ENCODE results near the gene SNX24.

DNA sequence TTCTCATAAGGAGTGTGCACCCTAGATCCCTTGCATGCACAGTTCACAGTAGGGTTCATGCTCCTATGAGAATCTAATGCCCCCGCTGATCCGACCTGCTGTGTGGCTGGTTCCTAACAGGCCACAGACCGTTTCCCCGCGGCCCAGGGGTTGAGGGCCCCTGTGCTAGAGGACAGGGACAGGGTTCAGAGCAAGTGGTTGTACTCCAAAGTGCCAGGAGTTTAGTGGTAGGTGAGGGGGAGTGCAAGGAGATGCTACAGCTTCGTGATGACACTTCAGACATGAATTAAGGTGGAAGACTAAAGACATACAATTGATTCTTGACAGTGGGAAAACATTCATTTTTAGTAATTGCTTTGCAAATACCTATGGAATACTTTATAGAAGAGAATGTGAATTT lies 40.5 kb downstream of the SNX24 start:
- TF ChIP-seq, protein P1, sequence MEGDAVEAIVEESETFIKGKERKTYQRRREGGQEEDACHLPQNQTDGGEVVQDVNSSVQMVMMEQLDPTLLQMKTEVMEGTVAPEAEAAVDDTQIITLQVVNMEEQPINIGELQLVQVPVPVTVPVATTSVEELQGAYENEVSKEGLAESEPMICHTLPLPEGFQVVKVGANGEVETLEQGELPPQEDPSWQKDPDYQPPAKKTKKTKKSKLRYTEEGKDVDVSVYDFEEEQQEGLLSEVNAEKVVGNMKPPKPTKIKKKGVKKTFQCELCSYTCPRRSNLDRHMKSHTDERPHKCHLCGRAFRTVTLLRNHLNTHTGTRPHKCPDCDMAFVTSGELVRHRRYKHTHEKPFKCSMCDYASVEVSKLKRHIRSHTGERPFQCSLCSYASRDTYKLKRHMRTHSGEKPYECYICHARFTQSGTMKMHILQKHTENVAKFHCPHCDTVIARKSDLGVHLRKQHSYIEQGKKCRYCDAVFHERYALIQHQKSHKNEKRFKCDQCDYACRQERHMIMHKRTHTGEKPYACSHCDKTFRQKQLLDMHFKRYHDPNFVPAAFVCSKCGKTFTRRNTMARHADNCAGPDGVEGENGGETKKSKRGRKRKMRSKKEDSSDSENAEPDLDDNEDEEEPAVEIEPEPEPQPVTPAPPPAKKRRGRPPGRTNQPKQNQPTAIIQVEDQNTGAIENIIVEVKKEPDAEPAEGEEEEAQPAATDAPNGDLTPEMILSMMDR (IDR thresholded peaks at IDR 0.05 in 2 of 3, conservative IDR thresholded peaks at IDR 0.05 in 1 of 3; ENCODE audit: control insufficient read depth in 2 of 3, extremely low read depth in 1 of 3, insufficient read depth in 1 of 3, low read depth in 3 of 3, low read length in 3 of 3), result no peak
- TF ChIP-seq, protein P2, sequence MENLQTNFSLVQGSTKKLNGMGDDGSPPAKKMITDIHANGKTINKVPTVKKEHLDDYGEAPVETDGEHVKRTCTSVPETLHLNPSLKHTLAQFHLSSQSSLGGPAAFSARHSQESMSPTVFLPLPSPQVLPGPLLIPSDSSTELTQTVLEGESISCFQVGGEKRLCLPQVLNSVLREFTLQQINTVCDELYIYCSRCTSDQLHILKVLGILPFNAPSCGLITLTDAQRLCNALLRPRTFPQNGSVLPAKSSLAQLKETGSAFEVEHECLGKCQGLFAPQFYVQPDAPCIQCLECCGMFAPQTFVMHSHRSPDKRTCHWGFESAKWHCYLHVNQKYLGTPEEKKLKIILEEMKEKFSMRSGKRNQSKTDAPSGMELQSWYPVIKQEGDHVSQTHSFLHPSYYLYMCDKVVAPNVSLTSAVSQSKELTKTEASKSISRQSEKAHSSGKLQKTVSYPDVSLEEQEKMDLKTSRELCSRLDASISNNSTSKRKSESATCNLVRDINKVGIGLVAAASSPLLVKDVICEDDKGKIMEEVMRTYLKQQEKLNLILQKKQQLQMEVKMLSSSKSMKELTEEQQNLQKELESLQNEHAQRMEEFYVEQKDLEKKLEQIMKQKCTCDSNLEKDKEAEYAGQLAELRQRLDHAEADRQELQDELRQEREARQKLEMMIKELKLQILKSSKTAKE (IDR thresholded peaks at IDR 0.05; ENCODE audit: low read depth, poor library complexity, severe bottlenecking), result no peak
- no peak for TF ChIP-seq MYC (IDR thresholded peaks at IDR 0.05; ENCODE audit: insufficient read depth, insufficient read length, insufficient replicate concordance, low read length, severe bottlenecking)
- TF ChIP-seq, protein P3, sequence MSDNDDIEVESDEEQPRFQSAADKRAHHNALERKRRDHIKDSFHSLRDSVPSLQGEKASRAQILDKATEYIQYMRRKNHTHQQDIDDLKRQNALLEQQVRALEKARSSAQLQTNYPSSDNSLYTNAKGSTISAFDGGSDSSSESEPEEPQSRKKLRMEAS (IDR thresholded peaks at IDR 0.05; ENCODE audit: low read depth, low read length), result no peak
- TF ChIP-seq, protein P4, sequence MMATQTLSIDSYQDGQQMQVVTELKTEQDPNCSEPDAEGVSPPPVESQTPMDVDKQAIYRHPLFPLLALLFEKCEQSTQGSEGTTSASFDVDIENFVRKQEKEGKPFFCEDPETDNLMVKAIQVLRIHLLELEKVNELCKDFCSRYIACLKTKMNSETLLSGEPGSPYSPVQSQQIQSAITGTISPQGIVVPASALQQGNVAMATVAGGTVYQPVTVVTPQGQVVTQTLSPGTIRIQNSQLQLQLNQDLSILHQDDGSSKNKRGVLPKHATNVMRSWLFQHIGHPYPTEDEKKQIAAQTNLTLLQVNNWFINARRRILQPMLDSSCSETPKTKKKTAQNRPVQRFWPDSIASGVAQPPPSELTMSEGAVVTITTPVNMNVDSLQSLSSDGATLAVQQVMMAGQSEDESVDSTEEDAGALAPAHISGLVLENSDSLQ (IDR thresholded peaks at IDR 0.05), result no peak
- no peak for TF ChIP-seq POLR2AphosphoS5 (IDR thresholded peaks at IDR 0.05; ENCODE audit: low read length)
- TF ChIP-seq, protein P5, sequence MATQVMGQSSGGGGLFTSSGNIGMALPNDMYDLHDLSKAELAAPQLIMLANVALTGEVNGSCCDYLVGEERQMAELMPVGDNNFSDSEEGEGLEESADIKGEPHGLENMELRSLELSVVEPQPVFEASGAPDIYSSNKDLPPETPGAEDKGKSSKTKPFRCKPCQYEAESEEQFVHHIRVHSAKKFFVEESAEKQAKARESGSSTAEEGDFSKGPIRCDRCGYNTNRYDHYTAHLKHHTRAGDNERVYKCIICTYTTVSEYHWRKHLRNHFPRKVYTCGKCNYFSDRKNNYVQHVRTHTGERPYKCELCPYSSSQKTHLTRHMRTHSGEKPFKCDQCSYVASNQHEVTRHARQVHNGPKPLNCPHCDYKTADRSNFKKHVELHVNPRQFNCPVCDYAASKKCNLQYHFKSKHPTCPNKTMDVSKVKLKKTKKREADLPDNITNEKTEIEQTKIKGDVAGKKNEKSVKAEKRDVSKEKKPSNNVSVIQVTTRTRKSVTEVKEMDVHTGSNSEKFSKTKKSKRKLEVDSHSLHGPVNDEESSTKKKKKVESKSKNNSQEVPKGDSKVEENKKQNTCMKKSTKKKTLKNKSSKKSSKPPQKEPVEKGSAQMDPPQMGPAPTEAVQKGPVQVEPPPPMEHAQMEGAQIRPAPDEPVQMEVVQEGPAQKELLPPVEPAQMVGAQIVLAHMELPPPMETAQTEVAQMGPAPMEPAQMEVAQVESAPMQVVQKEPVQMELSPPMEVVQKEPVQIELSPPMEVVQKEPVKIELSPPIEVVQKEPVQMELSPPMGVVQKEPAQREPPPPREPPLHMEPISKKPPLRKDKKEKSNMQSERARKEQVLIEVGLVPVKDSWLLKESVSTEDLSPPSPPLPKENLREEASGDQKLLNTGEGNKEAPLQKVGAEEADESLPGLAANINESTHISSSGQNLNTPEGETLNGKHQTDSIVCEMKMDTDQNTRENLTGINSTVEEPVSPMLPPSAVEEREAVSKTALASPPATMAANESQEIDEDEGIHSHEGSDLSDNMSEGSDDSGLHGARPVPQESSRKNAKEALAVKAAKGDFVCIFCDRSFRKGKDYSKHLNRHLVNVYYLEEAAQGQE (IDR thresholded peaks at IDR 0.05; ENCODE audit: low read depth, low read length), result no peak
- no peak for TF ChIP-seq POLR2AphosphoS2 (IDR thresholded peaks at IDR 0.05; ENCODE audit: low read depth, low read length)
- no peak for TF ChIP-seq NFYB (IDR thresholded peaks at IDR 0.05; ENCODE audit: insufficient read depth, low read depth, low read length)
- no peak for TF ChIP-seq PAX5 (IDR thresholded peaks at IDR 0.05; ENCODE audit: borderline replicate concordance, low read depth, low read length)
- no peak for TF ChIP-seq DPF2 (IDR thresholded peaks at IDR 0.05)
- no peak for TF ChIP-seq YBX1 (IDR thresholded peaks at IDR 0.05)
- TF ChIP-seq TAF1 (IDR thresholded peaks at IDR 0.05; ENCODE audit: borderline replicate concordance, low read depth, low read length), result no peak
- TF ChIP-seq, protein P6, sequence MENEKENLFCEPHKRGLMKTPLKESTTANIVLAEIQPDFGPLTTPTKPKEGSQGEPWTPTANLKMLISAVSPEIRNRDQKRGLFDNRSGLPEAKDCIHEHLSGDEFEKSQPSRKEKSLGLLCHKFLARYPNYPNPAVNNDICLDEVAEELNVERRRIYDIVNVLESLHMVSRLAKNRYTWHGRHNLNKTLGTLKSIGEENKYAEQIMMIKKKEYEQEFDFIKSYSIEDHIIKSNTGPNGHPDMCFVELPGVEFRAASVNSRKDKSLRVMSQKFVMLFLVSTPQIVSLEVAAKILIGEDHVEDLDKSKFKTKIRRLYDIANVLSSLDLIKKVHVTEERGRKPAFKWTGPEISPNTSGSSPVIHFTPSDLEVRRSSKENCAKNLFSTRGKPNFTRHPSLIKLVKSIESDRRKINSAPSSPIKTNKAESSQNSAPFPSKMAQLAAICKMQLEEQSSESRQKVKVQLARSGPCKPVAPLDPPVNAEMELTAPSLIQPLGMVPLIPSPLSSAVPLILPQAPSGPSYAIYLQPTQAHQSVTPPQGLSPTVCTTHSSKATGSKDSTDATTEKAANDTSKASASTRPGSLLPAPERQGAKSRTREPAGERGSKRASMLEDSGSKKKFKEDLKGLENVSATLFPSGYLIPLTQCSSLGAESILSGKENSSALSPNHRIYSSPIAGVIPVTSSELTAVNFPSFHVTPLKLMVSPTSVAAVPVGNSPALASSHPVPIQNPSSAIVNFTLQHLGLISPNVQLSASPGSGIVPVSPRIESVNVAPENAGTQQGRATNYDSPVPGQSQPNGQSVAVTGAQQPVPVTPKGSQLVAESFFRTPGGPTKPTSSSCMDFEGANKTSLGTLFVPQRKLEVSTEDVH (IDR thresholded peaks at IDR 0.05; ENCODE audit: low read depth, partially characterized antibody), result no peak
